HepG2 (cell line): ENCODE data around the gene TSPAN3. TPM values are rescaled to one million over a fixed set of nuclear protein-coding genes. Genes with fewer than 3 reads are reported as not detected.
A peak's percentile ranks its signal among the peaks of the same experiment; 100 is the strongest.

Experiments
- CBX5 ChIP-seq: sonication (generic); formaldehyde crosslinking; IDR thresholded peaks from 2 replicates; pipeline ENCODE4 v1.4.0; 2020; ENCODE audit warnings: missing genetic modification reagents, borderline replicate concordance
- CC2D1A ChIP-seq: sonication (generic); formaldehyde crosslinking; IDR thresholded peaks from 2 replicates; pipeline ENCODE4 v1.8.1; 2023; ENCODE audit warnings: mild to moderate bottlenecking, missing genetic modification reagents
- DBP ChIP-seq: sonication (generic); formaldehyde crosslinking; IDR thresholded peaks from 2 replicates; pipeline ENCODE4 v1.4.0; 2020; ENCODE audit warnings: missing genetic modification reagents; ENCODE audit errors: not compliant biosample characterization
- FOXK1 ChIP-seq: sonication (generic); formaldehyde crosslinking; IDR thresholded peaks from 2 replicates; pipeline ENCODE4 v1.4.0; 2020; ENCODE audit warnings: low read depth, missing genetic modification reagents, borderline replicate concordance
- HDAC2 ChIP-seq: sonication (generic); formaldehyde crosslinking; IDR thresholded peaks from 2 replicates; pipeline ENCODE4 v1.4.0; 2020; ENCODE audit warnings: missing genetic modification reagents
- KLF15 ChIP-seq: sonication (generic); formaldehyde crosslinking; IDR thresholded peaks from 2 replicates; pipeline ENCODE4 v1.8.1; 2023; ENCODE audit warnings: borderline replicate concordance, mild to moderate bottlenecking, inconsistent platforms, missing genetic modification reagents, mixed read lengths
- MBD4 ChIP-seq: IDR thresholded peaks from 2 replicates; pipeline ENCODE4 v1.6.1; 2012; ENCODE audit warnings: low read length, inconsistent platforms, borderline replicate concordance
- NFKBIZ ChIP-seq: IDR thresholded peaks from 2 replicates; pipeline ENCODE4 v1.6.1; 2018; ENCODE audit warnings: missing genetic modification reagents, missing compliant biosample characterization
- PBX2 ChIP-seq: IDR thresholded peaks from 2 replicates; pipeline ENCODE4 v1.6.1; 2016; ENCODE audit warnings: control low read depth
- PCBP1 ChIP-seq: fragments of 200-400 bp; formaldehyde crosslinking; IDR thresholded peaks from 2 replicates; pipeline ENCODE4 v1.6.1; 2017; ENCODE audit warnings: mild to moderate bottlenecking, low read depth, low read length, borderline replicate concordance
- RFXANK ChIP-seq: IDR thresholded peaks from 2 replicates; pipeline ENCODE4 v1.6.1; 2016
- SIX1 ChIP-seq: sonication (generic); formaldehyde crosslinking; IDR thresholded peaks from 2 replicates; pipeline ENCODE4 v1.4.0; 2020; ENCODE audit warnings: missing genetic modification reagents, borderline replicate concordance
- SMC3 ChIP-seq: IDR thresholded peaks from 2 replicates; pipeline ENCODE4 v1.6.1; 2011; ENCODE audit warnings: low read length, improper control_type of control experiment
- SNAPC2 ChIP-seq: sonication (generic); formaldehyde crosslinking; IDR thresholded peaks from 2 replicates; pipeline ENCODE4 v1.8.1; 2022; ENCODE audit warnings: mild to moderate bottlenecking, missing genetic modification reagents
- STAG1 ChIP-seq: sonication (generic); formaldehyde crosslinking; IDR thresholded peaks from 2 replicates; pipeline ENCODE4 v1.4.0; 2020; ENCODE audit warnings: missing genetic modification reagents
- ZBTB1 ChIP-seq: sonication (generic); formaldehyde crosslinking; IDR thresholded peaks from 2 replicates; pipeline ENCODE4 v1.4.0; 2020; ENCODE audit warnings: missing genetic modification reagents, borderline replicate concordance
- ZFP36L2 ChIP-seq: sonication (generic); formaldehyde crosslinking; IDR thresholded peaks from 2 replicates; pipeline ENCODE4 v1.4.0; 2020; ENCODE audit warnings: missing genetic modification reagents
- ZNF335 ChIP-seq: sonication (generic); formaldehyde crosslinking; IDR thresholded peaks from 2 replicates; pipeline ENCODE4 v1.4.0; 2020; ENCODE audit warnings: missing genetic modification reagents
- ZNF550 ChIP-seq: sonication (generic); formaldehyde crosslinking; IDR thresholded peaks from 2 replicates; pipeline ENCODE4 v1.4.0; 2020; ENCODE audit warnings: mild to moderate bottlenecking, missing genetic modification reagents, borderline replicate concordance
- ZNF605 ChIP-seq: sonication (generic); formaldehyde crosslinking; IDR thresholded peaks from 2 replicates; pipeline ENCODE4 v1.8.0; 2022; ENCODE audit warnings: mild to moderate bottlenecking, missing genetic modification reagents
- polyA plus RNA-seq, 8 experiments: library from polyadenylated mRNA; depleted of rRNA in 3 of 8; stranded (reverse) in 7 of 8; unstranded in 1 of 8; fragments of >200 nt; fragmentation: Illumina TruSeq in 4 of 8; extraction: Trizol in 4 of 8; gene quantifications; 2 replicates each; pipeline versions ENCODE4 v1.2.1 to v1.2.3, GENCODE V29; 2011 to 2016; ENCODE audit warnings: low read depth in 4 of 8, missing spikeins in 1 of 8, mixed read lengths in 1 of 8; ENCODE audit not compliant: insufficient read depth in 1 of 8
- total RNA-seq, 5 experiments: library from RNA; depleted of rRNA; stranded (reverse); fragments of >200 nt; fragmentation: Illumina TruSeq; extraction: Trizol; gene quantifications; 2 replicates each; pipeline ENCODE4 v1.2.3, GENCODE V29; 2016; ENCODE audit warnings: low read depth in 1 of 5
- TF ChIP-seq, protein P1 (sequence below): sonication (generic); formaldehyde crosslinking; IDR thresholded peaks from 2 replicates; pipeline ENCODE4 v1.8.0; 2022; ENCODE audit warnings: mild to moderate bottlenecking, missing genetic modification reagents, moderate library complexity
- TF ChIP-seq, protein P2 (sequence below): fragments of 450-650 bp; IDR thresholded peaks from 2 replicates; pipeline ENCODE4 v1.6.1; 2016
- TF ChIP-seq, protein P3 (sequence below): IDR thresholded peaks from 2 replicates; pipeline ENCODE4 v1.6.1; 2016; ENCODE audit warnings: missing genetic modification reagents, missing compliant biosample characterization

The TSPAN3 gene
- total and polyA plus RNA-seq, 2 of the 13 experiments (the other 11 are each of a cell fraction or from before 2014, with no cell fraction given), result 167 to 170 TPM

DNA sequence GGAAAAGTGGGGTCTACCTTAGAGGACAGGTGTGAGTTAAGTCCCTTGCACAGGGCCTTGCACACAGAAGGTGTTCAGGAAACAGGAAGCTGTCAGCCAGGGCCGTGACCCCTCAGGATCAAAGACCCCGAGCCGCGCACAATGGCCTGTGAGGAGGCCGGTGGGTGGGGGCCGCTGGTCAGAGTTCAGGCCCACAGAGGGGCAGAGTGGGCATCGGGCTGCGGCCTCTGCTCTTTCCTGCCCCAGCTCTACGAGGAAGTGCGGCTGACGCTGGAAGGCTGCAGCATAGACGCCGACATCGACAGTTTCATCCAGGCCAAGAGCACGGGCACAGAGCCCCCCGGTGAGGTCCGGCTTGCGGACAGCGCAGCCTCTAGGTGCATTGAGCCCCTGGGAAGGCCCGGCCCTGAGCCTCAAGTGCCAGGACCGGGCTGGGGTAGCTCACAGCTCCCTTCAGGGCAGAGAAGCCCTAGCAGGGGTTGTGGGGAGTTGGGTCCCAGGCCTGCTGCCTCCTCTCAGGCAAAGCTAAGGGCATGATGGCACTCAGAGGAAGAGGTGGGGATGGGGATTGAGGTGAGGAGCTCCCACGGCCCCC is 38.8 kb downstream of the TSPAN3 start (continued):
- no peak for TF ChIP-seq DBP (CRISPR knock-in tag)
- peak; percentile 81 for TF ChIP-seq HDAC2 (CRISPR knock-in tag)
- TF ChIP-seq FOXK1 (CRISPR knock-in tag), result peak; percentile 36; the same call in 1 of the 2 replicates
- no peak for TF ChIP-seq ZNF550 (CRISPR knock-in tag)
- TF ChIP-seq, protein P1, sequence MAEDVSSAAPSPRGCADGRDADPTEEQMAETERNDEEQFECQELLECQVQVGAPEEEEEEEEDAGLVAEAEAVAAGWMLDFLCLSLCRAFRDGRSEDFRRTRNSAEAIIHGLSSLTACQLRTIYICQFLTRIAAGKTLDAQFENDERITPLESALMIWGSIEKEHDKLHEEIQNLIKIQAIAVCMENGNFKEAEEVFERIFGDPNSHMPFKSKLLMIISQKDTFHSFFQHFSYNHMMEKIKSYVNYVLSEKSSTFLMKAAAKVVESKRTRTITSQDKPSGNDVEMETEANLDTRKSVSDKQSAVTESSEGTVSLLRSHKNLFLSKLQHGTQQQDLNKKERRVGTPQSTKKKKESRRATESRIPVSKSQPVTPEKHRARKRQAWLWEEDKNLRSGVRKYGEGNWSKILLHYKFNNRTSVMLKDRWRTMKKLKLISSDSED, result no peak
- TF ChIP-seq ZBTB1 (CRISPR knock-in tag), result no peak
- TF ChIP-seq KLF15 (CRISPR knock-in tag), result no peak
- TF ChIP-seq, protein P2, sequence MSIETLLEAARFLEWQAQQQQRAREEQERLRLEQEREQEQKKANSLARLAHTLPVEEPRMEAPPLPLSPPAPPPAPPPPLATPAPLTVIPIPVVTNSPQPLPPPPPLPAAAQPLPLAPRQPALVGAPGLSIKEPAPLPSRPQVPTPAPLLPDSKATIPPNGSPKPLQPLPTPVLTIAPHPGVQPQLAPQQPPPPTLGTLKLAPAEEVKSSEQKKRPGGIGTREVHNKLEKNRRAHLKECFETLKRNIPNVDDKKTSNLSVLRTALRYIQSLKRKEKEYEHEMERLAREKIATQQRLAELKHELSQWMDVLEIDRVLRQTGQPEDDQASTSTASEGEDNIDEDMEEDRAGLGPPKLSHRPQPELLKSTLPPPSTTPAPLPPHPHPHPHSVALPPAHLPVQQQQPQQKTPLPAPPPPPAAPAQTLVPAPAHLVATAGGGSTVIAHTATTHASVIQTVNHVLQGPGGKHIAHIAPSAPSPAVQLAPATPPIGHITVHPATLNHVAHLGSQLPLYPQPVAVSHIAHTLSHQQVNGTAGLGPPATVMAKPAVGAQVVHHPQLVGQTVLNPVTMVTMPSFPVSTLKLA, result no peak
- no peak for TF ChIP-seq STAG1 (CRISPR knock-in tag)
- TF ChIP-seq MBD4, result no peak
- no peak for TF ChIP-seq ZNF335
- TF ChIP-seq SIX1, result no peak
- TF ChIP-seq PCBP1, result no peak
- TF ChIP-seq ZFP36L2 (CRISPR knock-in tag), result 0 out of 2 replicates have a peak, but pooled peaks have one; percentile 15
- TF ChIP-seq, protein P3, sequence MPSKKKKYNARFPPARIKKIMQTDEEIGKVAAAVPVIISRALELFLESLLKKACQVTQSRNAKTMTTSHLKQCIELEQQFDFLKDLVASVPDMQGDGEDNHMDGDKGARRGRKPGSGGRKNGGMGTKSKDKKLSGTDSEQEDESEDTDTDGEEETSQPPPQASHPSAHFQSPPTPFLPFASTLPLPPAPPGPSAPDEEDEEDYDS (CRISPR knock-in tag), result 0 out of 2 replicates have a peak, but pooled peaks have one; percentile 15
- 0 out of 2 replicates have a peak, but pooled peaks have one; percentile 58 for TF ChIP-seq SNAPC2 (CRISPR knock-in tag)
- TF ChIP-seq PBX2 (CRISPR knock-in tag), result peak; percentile 22; the same call in 1 of the 2 replicates
- TF ChIP-seq CBX5 (CRISPR knock-in tag), result no peak
- TF ChIP-seq RFXANK, result no peak
- TF ChIP-seq CC2D1A (CRISPR knock-in tag), result no peak
- peak; percentile 31; the same call in 1 of the 2 replicates for TF ChIP-seq ZNF605 (CRISPR knock-in tag)
- TF ChIP-seq SMC3, result no peak
- TF ChIP-seq NFKBIZ (CRISPR knock-in tag), result no peak
